Stimulated activated CD4-positive, alpha-beta T cell treated with anti-CD3 and anti-CD28 coated beads, Interleukin-15, amount 100 ng/mL, for 24 hours (primary cell): ENCODE results near the gene MITF.
"Not testable (repeated sequence)": the region's sequence is repeated elsewhere in the genome, so short reads cannot be mapped to it uniquely, and the experiment has no call there.

ENCODE experiments used
- DNase-seq: peaks from one replicate; pipeline ENCODE4 v3.0.0-alpha.2; 2020

MITF gene

GRCh38 chr3:69879051-69879450 is 139.8 kb downstream of the MITF start:
- no peak for DNase-seq

GRCh38 chr3:69880069-69880640 is 140.9 kb downstream of the MITF start:
- no peak for DNase-seq

- no peak for DNase-seq
These were observed 141.8 kb downstream of the MITF start for GRCh38 chr3:69881051-69881450.

- DNase-seq, result no peak
These were observed 142.6 kb downstream of the MITF start for GRCh38 chr3:69881756-69882428.

- DNase-seq, result no peak
These were observed 143.3 kb downstream of the MITF start for GRCh38 chr3:69882560-69882959.

- no peak for DNase-seq
These were observed 149.0 kb downstream of the MITF start for GRCh38 chr3:69888040-69888942.

- DNase-seq, result no peak
These were observed 149.7 kb downstream of the MITF start for GRCh38 chr3:69888943-69889315.

GRCh38 chr3:69890084-69890483 is 150.8 kb downstream of the MITF start:
- DNase-seq, result peak; percentile 24

- no peak for DNase-seq
These were observed 151.4 kb downstream of the MITF start for GRCh38 chr3:69890691-69891090.

GRCh38 chr3:69892706-69893105 is 153.4 kb downstream of the MITF start:
- no peak for DNase-seq

- no peak for DNase-seq
These were observed 154.0 kb downstream of the MITF start for GRCh38 chr3:69893274-69893673.

- no peak for DNase-seq
These were observed 156.8 kb downstream of the MITF start for GRCh38 chr3:69896095-69896494.

- DNase-seq, result no peak
These were observed 161.1 kb downstream of the MITF start for GRCh38 chr3:69900331-69900730.

- no peak for DNase-seq
These were observed 162.5 kb downstream of the MITF start for GRCh38 chr3:69901802-69902201.

GRCh38 chr3:69902386-69902785 is 163.1 kb downstream of the MITF start:
- DNase-seq, result no peak

- DNase-seq, result no peak
These were observed 167.2 kb downstream of the MITF start for GRCh38 chr3:69906351-69906966.

GRCh38 chr3:69907554-69907953 is 168.3 kb downstream of the MITF start:
- no peak for DNase-seq

GRCh38 chr3:69909859-69910258 is 170.6 kb downstream of the MITF start:
- not testable (repeated sequence) for DNase-seq

GRCh38 chr3:69913422-69913821 is 174.2 kb downstream of the MITF start:
- no peak for DNase-seq

GRCh38 chr3:69914395-69914794 is 175.1 kb downstream of the MITF start:
- no peak for DNase-seq

- DNase-seq, result no peak
These were observed 176.5 kb downstream of the MITF start for GRCh38 chr3:69915726-69916125.

- DNase-seq, result not testable (repeated sequence)
These were observed 180.7 kb downstream of the MITF start for GRCh38 chr3:69920009-69920408.

- no peak for DNase-seq
These were observed 182.4 kb downstream of the MITF start for GRCh38 chr3:69921651-69922050.
